Hematopoietic multipotent progenitor cell (in vitro differentiated cells): ENCODE data around the gene EIF5AL1. TPM values are rescaled to one million over a fixed set of nuclear protein-coding genes. Genes with fewer than 3 reads are reported as not detected.
"Not testable (repeated sequence)": the region's sequence is repeated elsewhere in the genome, so short reads cannot be mapped to it uniquely, and the experiment has no call there.

ENCODE experiments used
- DNase-seq, 3 donors: peaks; one replicate each; pipeline ENCODE4 v3.0.0-alpha.2; 2011 to 2015; ENCODE audit warnings: low read depth in 2 of 3, low spot score in 2 of 3
- total RNA-seq: library from RNA; depleted of rRNA; stranded (reverse); fragments of >200 nt; gene quantifications from one replicate; pipeline ENCODE4 v1.2.3, GENCODE V29; 2012

EIF5AL1 gene
- total RNA-seq, 1 donor, result 0.27 TPM

GRCh38 chr10:79487296-79488194 is 24.8 kb upstream of the EIF5AL1 start:
- peak in 2 of 3 donors; percentile 51 to 61 for DNase-seq

- DNase-seq, result no peak
These were observed 24.0 kb upstream of the EIF5AL1 start for GRCh38 chr10:79488336-79488735.

GRCh38 chr10:79488870-79489269 is 23.5 kb upstream of the EIF5AL1 start:
- no peak for DNase-seq

- DNase-seq, result no peak
These were observed 21.8 kb upstream of the EIF5AL1 start for GRCh38 chr10:79490400-79491142.

GRCh38 chr10:79491143-79491835 is 21.0 kb upstream of the EIF5AL1 start:
- DNase-seq, result peak in 1 of 3 donors; percentile 13

GRCh38 chr10:79492256-79492655 is 20.1 kb upstream of the EIF5AL1 start:
- no peak for DNase-seq

GRCh38 chr10:79492839-79493238 is 19.5 kb upstream of the EIF5AL1 start:
- no peak for DNase-seq

- DNase-seq, result no peak
These were observed 18.5 kb upstream of the EIF5AL1 start for GRCh38 chr10:79493806-79494205.

- DNase-seq, result peak in 1 of 3 donors; percentile 50
These were observed 17.2 kb upstream of the EIF5AL1 start for GRCh38 chr10:79494871-79495705.

GRCh38 chr10:79495791-79496190 is 16.5 kb upstream of the EIF5AL1 start:
- DNase-seq, result no peak

- no peak for DNase-seq
These were observed 15.4 kb upstream of the EIF5AL1 start for GRCh38 chr10:79496896-79497295.

GRCh38 chr10:79498291-79498829 is 14.0 kb upstream of the EIF5AL1 start:
- no peak for DNase-seq

GRCh38 chr10:79502561-79503309 is 9.6 kb upstream of the EIF5AL1 start:
- DNase-seq, result no peak

GRCh38 chr10:79503787-79504186 is 8.5 kb upstream of the EIF5AL1 start:
- DNase-seq, result not testable (repeated sequence)

GRCh38 chr10:79504483-79504882 is 7.8 kb upstream of the EIF5AL1 start:
- not testable (repeated sequence) for DNase-seq

GRCh38 chr10:79505328-79505727 is 7.0 kb upstream of the EIF5AL1 start:
- not testable (repeated sequence) for DNase-seq

- DNase-seq, result no peak
These were observed 6.5 kb upstream of the EIF5AL1 start for GRCh38 chr10:79505829-79506228.

GRCh38 chr10:79507440-79508167 is 4.7 kb upstream of the EIF5AL1 start:
- DNase-seq, result no peak

- not testable (repeated sequence) for DNase-seq
These were observed 4.1 kb upstream of the EIF5AL1 start for GRCh38 chr10:79508245-79508644.
